Measurements from ENCODE around the gene GK.

- TF ChIP-seq, protein P1, sequence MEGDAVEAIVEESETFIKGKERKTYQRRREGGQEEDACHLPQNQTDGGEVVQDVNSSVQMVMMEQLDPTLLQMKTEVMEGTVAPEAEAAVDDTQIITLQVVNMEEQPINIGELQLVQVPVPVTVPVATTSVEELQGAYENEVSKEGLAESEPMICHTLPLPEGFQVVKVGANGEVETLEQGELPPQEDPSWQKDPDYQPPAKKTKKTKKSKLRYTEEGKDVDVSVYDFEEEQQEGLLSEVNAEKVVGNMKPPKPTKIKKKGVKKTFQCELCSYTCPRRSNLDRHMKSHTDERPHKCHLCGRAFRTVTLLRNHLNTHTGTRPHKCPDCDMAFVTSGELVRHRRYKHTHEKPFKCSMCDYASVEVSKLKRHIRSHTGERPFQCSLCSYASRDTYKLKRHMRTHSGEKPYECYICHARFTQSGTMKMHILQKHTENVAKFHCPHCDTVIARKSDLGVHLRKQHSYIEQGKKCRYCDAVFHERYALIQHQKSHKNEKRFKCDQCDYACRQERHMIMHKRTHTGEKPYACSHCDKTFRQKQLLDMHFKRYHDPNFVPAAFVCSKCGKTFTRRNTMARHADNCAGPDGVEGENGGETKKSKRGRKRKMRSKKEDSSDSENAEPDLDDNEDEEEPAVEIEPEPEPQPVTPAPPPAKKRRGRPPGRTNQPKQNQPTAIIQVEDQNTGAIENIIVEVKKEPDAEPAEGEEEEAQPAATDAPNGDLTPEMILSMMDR (IDR thresholded peaks at IDR 0.05) = no peak
- TF ChIP-seq POLR2A (IDR thresholded peaks at IDR 0.05) = no peak
Observed at GRCh38 chrX:30652527-30653414, 452 bp upstream of the GK start.

All from testis (tissue), 2 donors.